HG03064 (cell line): ENCODE results near the gene SKI.
"Not testable (repeated sequence)": the region's sequence is repeated elsewhere in the genome, so short reads cannot be mapped to it uniquely, and the experiment has no call there.

Experiments
- ATAC-seq: cut with Tn5 transposase; IDR thresholded peaks from one replicate; pipeline ENCODE4 v1.9.1; 2021; ENCODE audit warnings: low read depth; ENCODE audit not compliant: unreplicated experiment

The SKI gene

GRCh38 chr1:2240270-2241156, 12.4 kb downstream of the SKI start:
- ATAC-seq = no peak

- no peak for ATAC-seq
Observed at GRCh38 chr1:2241820-2242219, 13.7 kb downstream of the SKI start.

GRCh38 chr1:2242814-2243725, 15.0 kb downstream of the SKI start:
- ATAC-seq = no peak

DNA sequence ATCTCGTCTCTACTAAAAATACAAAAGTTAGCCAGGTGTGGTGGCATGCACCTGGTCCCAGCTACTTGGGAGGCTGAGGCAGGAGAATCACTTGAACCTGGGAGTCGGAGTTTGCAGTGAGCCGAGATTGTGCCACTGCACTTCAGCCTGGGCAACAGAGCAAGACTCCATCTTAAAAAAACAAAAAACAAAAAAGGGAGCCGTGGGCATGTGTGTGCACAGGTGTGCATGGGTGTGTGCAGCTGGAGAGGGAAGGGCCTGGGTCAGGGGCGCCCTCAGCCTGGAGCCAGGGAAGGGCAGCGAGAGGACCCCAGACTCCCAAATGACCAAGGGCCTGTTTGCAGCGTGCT, 18.9 kb downstream of the SKI start:
- ATAC-seq = not testable (repeated sequence)

GRCh38 chr1:2247760-2248126, 19.6 kb downstream of the SKI start:
- no peak for ATAC-seq

DNA sequence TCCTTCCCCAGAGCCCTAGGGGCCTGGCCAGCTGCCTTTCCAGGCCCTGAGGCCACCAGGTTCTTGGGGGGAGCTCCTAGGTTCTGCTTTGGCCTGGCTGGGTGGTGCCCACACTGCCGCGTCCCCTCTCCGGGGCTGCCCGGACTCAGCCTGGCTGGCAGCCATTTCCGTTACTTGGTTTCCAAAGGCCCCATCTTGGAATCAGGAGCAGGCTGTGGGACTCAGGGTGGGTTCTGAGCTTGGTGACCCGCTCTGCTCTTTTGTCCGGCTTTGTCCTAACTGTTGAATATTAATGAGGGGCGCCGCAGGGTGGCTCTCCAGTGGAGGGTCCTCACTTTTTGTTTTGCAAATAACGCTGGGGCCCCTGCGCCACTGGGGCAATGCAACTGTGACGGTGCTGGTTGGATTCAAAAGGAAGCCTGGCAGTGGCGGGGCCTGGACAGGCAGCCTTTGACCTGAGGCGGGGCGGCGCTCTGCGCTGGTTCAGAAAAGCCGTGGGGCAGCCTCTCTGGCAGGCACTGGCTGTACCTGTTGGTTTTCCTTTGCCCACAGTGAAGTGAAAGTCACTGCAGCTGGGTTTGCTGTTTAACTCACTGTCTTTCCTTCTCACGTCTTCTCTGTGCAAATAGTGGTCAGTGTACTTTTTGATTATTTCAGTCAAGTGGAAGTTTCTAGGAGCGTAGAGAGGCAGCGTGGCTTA, 20.2 kb downstream of the SKI start:
- no peak for ATAC-seq

DNA sequence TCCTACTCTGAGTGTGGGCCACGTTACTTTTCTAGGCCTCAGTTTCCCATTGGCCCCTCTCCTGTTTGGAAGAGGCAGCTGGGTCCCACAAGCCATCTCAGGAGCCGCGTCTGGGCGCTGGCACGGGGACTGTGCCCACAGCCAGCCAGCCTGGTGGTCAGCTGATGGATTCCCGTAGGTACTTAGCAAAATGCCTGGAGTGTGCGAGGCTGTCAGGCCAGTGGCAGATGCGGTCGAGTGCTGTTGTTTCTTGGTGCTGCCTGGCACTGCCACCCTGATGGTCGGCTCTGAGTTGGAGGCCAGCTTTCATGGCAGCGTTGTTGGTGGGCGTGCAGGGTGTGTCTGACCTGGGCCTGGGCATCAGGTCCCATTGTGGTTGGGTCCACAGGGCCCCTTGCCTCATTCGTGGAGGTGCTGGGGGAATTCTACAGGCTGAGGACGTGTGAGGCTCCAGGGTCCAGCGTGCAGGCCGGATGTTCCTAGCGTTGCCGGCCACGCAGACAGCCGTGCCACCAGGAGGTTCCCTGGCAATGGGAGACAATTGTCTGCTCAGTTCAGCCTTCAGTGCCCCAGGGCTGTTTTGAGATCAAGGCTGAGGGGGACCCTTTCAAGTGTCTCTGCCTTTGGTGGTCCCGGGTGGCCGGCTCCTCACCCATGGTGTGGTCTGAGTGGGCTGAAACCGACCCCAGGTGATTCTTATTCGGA, 20.9 kb downstream of the SKI start:
- no peak for ATAC-seq

GRCh38 chr1:2249559-2249906, 21.4 kb downstream of the SKI start:
- no peak for ATAC-seq

DNA sequence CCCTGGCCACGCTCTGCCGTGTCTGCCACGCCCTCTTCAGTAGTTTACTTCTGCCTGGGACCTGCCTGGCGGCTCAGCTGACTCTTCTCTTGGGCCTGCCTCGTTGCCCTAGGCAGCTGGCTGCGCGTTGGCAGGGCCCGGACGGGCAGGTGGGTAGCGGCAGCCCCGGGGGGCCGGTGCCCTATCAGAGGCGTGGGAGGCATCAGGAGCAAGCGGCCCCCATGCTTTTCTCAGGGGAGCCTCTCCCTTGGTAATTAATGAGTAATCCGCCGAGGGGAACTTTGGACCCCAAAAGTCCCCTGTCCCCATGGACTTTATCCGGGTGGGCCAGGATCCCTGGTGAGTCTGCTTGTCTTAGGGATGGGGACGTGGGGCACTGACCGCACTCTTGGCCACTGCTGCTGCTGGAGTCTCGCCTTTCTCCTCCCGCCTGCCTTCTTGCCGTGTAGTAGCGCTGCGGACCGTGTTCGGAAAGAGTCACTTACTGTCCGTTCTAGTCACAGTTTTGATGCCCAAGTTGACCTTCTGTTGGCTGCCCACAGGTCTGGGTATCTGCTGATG, 22.7 kb downstream of the SKI start:
- ATAC-seq = no peak

DNA sequence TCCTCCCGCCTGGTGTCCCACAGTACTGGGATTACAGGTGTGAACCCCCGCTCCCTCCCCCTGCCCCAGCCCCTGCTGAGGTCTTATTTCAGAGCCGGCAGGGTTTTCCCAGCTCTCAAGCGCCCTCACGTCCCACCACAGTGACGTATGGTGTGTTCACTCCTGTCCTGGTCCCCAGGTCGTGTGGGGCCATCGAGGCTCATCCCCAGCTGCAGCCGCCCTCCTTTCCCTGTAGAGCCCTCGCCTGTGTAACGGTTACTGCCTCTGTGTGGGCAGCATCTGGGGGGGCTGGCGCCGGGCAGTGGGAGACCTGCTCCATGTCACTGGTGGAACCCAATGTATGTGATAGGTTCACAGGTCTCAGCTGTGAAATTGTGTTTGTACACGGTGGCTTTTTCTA, 23.2 kb downstream of the SKI start:
- ATAC-seq = no peak

GRCh38 chr1:2251786-2252185, 23.7 kb downstream of the SKI start:
- ATAC-seq = no peak

- ATAC-seq = no peak
Observed at GRCh38 chr1:2252423-2252822, 24.3 kb downstream of the SKI start.

- ATAC-seq = no peak
Observed at GRCh38 chr1:2253036-2253796, 25.1 kb downstream of the SKI start.

GRCh38 chr1:2253797-2254480, 25.8 kb downstream of the SKI start:
- ATAC-seq = no peak

GRCh38 chr1:2255047-2255419, 26.9 kb downstream of the SKI start:
- no peak for ATAC-seq

GRCh38 chr1:2255420-2256369, 27.6 kb downstream of the SKI start:
- no peak for ATAC-seq

DNA sequence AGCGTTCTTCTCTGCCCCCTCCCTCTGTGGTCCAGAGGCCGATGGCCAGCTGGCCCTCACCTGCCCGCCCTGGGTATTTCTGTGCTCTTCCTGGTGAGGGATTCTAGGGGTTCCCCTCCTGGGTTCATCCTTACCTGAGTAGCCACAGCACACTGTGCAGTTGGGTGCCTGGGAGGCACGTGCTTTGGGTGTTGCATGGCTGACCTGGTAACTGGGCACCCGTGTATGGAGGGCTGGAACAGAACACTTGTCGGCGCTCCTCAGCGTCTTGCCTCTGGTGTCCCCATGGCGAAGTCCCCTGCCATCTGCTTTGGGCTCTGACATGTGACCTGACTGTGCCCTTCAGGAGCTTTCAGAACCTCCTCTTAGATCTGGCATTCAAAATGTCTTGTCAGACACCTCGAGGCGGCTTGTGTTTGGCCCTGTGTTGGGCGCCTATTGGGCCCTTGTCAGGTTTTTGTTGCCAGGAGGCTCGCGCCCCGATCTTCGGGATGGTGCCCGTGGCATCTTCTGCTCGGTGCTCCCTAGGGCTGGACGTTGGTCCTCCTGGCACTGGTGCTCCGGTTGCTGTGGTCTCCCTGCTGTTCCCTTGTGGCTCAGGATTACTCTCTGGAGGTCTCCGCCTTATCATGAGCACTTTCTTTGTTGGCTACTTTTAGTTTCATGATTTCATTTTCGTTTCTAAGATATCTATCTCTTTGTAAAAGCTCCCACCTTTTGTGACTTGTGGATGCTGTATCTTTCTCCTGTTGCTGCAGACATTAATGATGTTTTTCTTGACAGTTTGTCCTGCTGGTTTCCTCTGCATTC, 28.5 kb downstream of the SKI start:
- no peak for ATAC-seq
